ENCODE measurements around the gene CCL4.
"Not testable (repeated sequence)": the region's sequence is repeated elsewhere in the genome, so short reads cannot be mapped to it uniquely, and the experiment has no call there.

CCL4 gene

DNA sequence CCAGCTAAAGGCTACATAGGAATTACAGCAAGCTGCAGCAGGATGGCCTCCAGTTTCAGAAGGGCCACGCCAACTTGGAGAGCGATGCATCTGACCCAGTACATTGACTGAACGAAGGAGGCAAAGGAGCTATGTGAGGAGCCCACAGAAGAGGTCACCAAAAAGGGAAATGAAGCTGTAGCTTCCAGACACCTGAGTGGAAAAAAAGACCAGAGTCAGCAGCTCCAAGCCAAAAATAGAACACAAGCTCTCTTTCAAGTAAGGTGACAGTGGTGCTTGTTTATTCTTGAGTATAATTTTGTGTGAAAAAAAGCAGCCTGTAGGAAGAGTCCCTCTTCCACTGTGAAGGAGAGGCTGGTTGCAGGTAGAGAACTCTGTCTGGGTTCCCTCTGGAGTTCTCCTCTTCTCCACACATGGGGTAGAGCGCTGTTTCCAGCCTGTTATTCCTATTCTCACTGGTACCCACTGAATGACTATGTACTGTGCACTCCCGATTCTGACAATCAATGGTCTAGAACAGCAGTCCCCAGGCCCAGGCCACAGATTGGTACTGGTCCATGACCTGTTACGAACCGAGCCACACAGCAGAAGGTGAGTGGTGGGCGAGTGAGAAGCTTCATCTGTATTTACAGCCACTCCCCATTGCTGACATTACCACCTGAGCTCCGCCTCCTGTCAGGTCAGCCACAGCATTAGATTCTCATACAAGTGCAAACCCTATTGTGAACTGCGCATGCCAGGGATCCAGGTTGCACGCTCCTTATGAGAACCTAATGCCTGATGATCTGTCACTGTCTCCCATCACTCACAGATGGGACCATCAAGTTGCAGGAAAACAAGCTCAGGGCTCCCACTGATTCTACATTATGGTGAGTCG is 15.1 kb downstream of the CCL4 start:
- no peak for DNase-seq

DNA sequence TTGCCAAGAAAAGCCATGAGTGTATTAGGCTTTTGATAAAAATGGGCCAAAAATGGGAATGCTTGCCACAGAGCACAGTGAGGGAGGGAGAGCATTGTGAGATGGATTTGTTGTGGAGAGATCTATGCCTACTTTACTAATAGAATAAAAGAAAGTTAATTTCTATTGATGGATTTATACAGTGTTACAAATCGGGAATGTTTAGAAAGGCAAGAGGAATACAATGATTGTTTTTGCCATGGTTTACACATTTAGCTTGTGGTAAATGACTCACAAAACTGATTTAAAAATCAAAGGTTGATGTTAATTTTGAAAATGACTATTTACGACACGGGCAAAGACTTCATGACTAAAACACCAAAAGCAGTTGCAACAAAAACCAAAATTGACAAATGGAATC is 16.6 kb downstream of the CCL4 start:
- DNase-seq = no peak

DNA sequence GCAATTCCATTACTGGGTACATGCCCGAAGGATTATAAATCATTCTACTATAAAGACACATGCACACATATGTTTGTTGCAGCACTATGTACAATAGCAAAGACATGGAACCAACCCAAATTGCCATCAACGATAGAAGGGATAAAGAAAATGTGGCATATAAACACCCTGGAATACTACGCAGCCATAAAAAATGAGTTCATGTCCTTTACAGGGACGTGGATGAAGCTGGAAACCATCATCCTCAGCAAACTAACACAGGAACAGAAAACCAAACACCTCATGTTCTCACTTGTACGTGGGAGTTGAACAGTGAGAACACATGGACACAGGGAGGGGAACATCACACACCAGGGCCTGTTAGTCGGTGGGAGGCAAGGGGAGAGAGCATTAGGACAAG is 17.5 kb downstream of the CCL4 start:
- DNase-seq = not testable (repeated sequence)

DNA sequence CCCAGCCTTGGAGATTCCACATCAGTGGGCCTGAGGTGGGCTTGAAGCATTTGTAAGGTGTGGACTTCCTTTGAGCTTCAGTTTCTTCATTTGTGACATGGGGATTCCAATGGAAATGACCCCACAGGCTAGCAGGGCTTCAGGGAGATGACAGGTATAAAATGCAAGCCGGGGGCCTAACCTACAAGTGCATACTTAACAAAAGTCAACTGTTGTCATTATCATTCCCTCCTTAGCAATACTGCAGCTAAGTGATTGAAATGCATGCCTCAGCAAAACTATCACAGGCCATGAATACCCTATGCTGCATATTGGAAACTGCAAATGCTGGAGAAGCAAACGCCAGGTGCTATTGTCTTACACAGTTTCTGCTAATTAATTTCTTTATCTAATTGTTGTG is 19.8 kb downstream of the CCL4 start:
- no peak for DNase-seq

DNA sequence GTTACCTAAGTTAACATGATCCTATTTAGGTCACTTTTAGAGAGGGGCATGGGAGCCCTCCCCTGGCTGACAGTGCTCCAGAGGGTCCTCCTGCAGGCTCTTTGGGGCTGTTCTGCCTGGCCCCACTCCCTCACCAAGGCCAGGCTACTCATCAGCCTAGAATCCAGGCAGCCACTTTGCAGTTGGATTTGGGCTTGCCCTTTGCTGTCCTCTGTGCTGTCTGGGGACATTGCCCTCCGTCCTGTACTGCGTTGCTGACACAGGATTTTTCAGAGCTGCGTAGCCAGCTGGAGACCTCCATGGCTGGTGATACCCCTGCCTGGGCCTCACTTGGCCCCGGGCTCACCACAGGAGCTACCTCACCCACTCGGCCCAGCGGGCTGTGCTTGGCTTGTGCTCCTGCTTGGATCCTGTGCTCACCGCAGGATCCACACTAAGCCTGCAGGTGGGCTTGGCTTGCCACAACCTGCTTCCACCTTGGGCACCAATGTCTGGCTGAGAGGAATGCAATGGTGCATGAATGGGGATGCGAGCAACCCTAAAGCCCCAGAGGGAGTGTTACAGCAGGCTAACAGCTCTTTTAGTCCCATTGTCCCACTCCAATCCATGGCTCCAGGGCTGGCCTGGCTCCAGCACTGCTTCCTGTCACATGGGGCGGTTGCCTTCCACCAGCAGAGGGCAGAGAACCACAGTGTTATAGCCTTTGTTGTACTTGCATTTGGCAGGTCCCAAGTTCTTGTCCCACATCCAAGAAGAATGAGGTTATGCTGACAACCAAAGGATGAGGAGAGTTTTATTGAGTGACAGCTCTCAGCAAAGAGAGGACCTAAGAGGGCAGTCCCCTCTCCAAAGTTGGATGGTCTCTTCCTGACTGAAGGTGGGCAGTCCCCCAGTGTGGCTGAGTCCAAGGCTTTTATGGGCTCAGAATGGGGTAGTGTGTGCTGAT is 21.5 kb downstream of the CCL4 start:
- no peak for DNase-seq

DNA sequence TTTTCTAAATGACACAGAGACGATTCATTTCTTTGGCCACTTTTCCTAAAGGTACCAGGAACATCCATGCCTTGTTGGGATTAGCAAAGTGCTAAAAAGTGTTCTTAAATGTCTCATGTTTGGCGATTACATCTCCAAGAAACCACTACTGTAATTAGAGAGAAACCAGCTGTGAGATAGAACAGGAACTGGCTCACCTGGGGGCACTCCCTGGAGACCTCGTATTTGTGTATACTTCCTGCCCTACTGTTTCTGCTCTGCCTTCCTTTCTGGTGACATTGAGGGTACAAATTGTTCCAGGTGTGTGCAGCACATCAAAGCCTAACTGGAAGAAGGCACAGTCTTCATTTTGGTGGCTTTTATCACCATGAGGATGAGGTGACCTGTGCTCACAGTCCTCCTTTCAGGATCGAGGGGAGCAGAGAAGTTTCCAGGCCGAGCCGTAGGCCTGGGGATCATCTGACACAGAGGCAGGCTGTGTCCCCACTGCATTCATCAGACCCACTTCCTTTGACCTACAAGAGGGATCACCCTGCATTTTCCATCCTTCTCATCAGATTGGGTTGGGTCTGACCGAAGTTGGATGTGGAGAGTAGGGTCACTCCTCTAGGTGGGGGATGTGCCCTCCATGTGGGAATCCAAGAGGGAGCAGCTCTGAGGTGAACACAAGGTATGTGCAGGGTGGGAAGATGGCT is 23.7 kb downstream of the CCL4 start:
- DNase-seq = no peak

DNA sequence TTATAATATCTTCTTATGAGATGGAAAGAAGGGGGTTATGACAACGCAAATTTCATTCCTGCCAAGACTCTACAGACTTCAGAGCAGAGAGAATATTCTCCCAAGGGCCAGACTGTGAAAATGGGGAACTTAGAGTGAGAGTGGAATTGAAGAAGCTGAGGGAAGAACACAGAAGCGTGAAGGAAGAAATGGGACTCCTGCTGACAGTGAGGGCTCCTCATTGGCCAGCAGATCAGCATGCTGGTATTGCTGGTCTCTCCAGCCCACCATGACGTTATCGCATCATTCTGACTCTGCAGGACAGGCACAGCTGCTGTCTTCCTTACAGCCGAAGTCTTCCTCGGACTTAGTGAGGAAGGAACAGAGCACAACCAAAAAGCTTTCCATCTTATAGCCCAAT is 24.3 kb downstream of the CCL4 start:
- no peak for DNase-seq

DNA sequence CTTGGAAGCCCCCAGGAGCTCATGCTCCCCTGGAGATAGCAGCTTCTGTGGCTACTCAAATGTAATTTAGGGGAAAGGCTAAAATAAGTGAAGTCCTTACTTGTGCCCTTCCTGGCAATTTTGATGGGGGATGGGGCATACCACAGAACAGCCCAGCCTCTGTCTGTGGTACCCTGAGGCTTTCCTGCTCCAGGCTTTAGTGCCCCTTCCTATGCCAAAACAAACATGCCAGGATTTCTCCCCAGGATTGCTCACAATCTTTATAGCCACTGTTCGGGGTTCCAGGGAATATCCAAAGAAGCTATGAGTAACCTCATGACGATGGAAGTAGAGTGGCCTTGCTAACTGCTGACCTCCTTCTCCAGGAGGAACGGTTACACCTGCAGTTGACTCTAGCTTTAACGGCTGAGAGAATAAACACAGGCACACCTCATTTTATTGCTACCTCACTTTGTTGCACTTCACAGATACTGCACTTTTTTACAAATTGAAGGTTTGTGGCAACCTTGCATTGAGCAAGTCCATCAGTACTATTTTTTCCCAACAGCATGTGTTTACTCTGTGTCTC is 24.9 kb downstream of the CCL4 start:
- DNase-seq = no peak

DNA sequence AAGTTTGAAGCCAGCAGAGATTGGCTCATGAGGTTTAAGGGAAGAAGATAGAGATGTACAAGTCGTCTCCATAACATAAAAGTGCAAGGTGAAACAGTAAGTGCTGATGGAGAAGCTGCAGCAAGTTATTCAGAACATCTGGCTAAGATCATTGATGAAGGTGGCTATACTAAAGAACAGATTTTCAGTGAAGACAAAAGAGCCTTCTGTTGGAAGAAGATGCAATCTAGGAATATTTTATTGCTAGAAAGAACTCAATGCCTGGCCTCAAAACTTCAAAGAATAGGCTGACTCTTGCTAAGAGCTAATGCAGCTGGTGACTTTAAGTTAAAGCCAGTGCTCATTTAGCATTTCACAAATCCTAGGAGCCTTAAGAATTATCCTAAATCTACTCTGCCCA is 26.0 kb downstream of the CCL4 start:
- no peak for DNase-seq

DNA sequence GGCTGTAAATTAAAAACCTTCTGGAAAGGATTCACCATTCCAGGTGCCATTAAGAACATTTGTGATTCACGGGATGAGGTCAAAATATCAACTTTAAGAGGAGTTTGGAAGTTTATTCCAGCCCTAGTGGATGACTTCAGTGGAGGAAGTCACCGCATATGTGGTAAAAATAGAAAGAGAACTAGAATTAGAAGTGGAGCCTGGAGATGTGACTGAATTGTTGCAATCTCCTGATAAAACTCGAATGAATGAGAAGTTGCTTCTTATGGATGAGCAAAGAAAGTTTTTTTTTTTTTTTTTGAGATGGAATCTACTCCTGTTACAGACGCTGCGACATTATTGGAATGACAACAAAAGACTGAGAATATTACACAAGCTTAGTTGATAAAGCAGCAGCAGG is 26.7 kb downstream of the CCL4 start:
- DNase-seq = no peak

DNA sequence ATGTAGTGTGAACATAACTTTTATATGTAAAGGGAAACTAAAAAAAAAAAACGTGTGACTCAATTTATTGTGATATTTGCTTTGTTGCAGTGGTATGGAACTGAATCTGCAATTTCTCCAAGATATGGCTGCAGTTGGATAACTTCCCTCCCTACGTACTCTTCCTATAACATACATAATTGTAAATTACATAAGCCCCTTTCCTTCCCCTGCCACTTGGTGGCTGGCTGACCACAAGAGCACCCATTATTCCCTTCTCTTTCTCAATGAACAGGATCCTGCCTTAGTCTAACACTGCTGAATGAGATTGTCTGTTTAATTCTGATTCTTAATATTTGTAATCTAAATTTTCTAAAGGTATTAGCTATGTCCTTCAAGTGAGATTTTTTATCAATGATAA is 27.8 kb downstream of the CCL4 start:
- DNase-seq = no peak

DNA sequence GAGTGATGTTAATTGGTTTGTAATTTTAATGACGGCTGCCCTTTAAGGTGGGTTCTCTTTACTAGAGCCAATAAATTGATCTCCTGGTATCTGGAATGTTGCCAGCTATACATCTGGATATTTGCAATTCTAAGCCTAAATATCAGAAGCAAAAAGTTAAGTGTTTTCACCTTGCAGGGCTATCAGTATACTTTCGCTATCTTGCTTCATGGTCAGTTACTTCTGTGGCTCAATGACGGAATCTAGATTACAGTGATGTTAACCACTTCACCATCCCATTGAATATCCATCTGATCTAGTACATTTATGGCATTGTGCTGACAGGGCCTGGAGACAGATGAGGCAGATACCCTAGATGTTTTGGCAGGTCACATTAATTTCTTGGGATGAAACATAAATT is 28.3 kb downstream of the CCL4 start:
- no peak for DNase-seq

DNA sequence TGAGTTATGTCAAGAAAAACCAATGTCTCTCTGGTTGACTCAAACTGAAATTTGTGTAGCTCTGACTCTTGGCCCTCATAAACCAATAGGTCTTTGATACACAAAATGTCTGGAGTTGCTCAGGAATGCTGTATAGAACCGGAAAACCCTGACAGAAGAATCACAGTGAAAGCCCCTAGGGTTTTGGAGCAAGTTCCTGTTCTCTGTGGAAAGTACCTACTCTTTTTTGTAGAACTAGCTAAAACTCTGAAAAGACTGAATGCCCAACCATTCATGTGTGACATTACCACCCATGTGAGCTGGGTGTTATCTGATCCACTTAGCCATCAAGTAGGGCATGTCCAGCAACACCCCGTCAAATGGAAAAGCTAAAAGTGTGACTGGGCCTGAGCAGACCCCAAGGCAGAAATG is 28.8 kb downstream of the CCL4 start:
- no peak for DNase-seq

DNA sequence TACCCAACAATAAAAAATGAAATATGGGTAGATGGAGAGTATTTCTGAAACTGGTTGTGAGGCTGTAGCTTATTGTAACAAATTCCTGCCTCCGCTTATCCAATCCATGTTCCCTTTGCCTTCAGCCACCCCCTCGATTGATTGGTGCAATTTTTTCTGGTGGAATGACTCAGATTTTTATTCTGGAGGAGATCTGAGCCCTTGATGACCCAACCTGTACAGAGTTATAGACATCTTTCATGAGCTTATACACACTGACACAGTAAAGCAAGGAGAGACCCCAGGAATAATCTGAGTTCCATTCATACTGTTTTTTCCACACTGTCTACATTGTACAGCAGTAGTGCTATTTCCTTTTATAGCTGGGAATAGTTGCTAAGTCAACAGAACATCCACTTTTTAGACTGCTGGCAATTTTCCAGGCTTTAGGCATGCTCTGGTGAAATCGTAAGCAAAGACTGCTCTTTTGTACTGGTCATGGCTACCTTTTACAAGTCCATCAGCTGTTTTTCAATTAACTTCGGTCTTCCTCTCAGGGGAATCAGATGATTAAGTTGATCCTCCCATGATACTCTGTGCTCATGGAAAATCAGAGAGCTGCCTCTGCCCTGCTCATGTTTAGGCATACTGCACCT is 30.1 kb downstream of the CCL4 start:
- peak; percentile 3 for DNase-seq

DNA sequence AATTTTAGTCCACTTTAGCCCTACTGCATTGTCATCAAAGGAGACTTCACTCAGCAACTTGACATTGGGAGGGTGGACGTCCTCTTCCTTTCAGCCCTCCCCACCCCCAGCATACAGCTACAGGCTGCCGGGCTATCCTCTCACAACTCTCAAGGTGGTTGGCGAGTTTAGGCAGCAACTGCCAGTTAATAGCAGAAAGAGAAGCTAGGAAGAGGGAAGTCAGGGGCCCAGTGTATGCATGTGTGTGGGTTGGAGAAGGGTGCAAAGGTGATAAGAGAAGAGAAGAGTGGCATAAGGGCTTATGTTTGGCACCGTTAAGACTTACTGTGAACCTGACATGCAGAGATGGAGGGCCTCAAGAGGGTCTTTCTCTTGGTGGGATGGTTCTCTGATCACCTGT is 31.8 kb downstream of the CCL4 start:
- DNase-seq = no peak

DNA sequence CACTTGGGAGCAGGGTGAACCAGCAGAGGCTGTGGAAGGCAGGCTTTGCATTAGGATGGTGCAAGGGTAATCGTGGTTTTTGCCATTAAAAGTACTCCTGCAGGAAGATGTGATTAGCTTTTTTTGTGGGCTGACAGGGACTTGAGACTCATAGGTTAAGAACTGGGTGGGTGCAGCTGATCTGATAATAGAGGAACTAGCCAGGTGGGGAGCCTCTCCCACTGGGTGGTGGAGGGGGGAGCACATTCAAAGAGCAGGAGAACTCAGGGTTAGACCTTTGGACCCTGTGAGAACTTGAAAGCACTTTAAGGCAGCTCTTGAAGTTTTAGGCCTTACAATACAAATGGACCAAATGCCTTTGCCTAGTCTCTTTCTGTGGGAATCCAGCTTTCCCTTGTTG is 32.4 kb downstream of the CCL4 start:
- DNase-seq = no peak

DNA sequence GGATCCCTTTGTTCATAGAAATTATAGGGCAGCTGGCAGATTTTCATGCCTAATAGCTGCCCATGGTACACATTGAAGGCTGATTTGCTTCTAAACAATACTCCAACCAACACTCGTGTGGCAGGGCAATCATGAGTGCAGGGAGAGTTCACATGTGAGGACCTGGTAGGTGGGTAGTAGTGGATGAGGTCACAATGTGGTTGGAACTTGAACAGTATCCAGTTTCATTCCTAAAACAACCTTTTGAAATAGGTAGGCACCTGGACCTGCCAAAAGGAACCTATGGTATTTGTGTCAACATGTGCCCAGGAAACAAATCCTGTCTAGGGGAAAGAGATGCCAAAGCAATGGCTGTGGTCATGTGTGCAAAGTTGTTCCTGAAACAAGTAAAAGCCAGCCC is 32.8 kb downstream of the CCL4 start:
- no peak for DNase-seq

DNA sequence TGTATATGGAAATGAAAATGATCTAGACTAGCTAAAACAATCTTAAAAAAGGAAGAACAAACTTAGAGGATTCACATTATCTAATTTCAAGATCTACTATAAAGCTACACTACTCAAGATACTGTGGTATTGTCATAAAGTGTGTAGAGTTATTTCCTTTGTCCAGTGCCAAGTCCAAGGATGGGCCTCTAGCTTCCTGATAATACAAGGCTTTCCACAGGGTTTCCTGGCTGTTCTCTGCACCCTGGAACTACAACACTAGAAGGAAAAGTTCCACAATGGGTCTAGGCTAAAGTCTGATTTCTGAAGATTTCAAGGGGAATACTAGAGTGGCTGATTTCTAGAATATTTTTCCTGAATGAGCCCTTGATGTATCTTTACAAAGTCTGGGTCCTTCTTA is 38.6 kb downstream of the CCL4 start:
- DNase-seq = no peak

DNA sequence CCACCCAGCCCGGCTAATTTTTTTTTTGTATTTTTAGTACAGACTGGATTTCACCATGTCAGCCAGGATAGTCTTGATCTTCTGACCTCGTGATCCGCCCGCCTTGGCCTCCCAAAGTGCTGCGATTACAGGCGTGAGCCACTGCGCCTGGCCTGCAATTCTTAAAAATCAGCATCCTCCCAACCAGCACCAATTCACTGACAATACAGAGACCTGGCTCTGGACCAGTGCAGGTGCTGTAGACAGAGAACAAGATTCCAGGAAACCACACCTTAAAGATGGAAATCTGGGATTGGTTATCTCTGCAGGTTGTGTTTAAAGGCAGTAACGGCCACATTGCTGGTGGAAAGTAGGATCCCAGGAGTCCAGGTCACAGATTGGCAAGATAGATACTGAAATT is 39.2 kb downstream of the CCL4 start:
- DNase-seq = no peak

DNA sequence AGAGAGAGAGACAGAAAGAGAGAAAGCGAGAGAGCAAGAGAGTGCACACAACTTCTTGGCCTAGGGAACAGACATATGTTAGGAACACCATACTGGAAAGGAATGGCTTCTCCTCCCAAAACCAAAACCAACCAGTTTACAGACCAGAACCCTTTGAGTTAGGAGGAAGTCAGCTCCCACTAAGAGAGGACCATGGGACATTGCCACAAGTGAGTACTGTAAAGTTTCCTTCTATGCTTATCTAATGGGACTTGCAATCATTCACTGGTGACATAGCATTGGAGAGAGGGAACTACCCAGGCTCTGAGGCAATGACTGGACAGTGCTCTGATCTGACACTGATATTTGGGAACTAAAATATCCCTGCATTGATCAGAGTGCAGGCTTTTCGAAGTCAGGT is 40.4 kb downstream of the CCL4 start:
- no peak for DNase-seq

DNA sequence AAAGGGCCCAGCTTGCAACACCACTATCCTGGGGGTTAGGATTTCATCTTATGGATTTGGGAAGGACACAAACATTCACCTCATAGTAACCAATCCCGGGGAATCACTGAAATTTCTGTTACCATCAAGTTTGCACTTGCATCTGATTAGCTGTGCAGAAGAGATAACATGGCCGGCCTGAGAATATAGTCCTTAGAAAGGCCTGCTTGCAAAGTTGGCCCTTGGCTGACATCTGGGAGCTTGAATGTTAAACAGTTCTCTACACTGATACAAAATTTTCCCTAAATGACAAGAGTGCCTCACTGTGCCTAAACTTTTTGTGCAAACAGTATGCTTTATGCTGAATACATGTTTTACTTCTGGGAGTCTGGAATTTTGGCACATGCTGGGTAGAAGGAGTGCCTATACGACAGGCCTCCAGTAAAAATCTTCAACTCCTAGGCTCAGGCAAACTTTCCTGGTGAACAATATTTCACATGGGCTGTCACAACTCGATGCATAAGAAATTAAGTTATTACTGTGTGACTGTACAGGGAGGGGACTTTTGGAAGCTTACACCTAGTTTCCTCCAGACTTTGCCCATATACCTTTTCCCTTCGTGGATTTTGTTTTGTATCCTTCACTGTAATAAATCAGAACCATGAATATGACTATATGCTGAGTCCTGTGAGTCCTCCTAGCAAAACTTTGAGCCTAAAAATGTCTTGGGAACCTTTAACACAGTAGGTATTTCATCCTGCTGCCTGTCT is 41.5 kb downstream of the CCL4 start:
- no peak for DNase-seq

DNA sequence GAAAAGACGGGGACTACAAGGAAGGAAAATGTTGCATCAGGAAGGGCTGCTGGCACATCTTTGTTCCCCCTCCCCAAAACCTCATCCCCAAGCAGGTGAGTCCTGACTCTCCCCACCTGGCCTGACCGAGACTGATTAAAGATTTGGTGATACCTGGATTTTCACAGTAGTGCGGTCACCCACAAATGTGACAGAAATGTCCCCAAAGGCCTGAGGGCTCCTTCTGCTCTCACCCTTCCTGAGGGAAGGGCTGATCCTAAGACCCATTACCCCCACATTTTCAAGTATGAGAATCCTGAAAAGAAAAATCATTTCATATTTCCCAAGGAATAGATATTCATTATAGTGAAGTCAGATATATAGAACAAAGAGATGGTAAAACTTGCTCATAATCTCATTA is 44.0 kb downstream of the CCL4 start:
- DNase-seq = no peak
